HG03442 (cell line): ENCODE measurements around the gene CCDC74B.
"Not testable (repeated sequence)": the region's sequence is repeated elsewhere in the genome, so short reads cannot be mapped to it uniquely, and the experiment has no call there.

Experiments used
- ATAC-seq: cut with Tn5 transposase; IDR thresholded peaks from one replicate; pipeline ENCODE4 v1.9.1; 2021; ENCODE audit warnings: mild to moderate bottlenecking, moderate library complexity; ENCODE audit not compliant: unreplicated experiment

Gene CCDC74B

DNA sequence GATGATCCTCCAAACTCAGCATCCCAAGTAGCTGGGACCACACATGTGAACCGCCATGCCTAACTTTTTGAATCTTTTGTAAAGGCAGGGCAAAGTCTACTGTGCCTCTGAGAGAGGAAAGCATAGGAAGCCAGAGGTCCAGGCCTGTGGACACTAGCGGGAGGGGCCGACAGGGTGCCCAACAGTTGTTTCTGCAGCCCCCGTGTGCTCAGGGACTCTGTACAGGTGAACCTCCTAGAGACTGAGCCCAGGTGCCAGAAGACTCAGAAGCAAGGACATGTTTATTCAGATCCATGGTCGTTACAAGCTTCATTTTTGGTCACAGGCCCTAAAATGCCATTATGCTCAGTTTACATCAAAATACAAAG, 6.2 kb upstream of the CCDC74B start:
- ATAC-seq = not testable (repeated sequence)

DNA sequence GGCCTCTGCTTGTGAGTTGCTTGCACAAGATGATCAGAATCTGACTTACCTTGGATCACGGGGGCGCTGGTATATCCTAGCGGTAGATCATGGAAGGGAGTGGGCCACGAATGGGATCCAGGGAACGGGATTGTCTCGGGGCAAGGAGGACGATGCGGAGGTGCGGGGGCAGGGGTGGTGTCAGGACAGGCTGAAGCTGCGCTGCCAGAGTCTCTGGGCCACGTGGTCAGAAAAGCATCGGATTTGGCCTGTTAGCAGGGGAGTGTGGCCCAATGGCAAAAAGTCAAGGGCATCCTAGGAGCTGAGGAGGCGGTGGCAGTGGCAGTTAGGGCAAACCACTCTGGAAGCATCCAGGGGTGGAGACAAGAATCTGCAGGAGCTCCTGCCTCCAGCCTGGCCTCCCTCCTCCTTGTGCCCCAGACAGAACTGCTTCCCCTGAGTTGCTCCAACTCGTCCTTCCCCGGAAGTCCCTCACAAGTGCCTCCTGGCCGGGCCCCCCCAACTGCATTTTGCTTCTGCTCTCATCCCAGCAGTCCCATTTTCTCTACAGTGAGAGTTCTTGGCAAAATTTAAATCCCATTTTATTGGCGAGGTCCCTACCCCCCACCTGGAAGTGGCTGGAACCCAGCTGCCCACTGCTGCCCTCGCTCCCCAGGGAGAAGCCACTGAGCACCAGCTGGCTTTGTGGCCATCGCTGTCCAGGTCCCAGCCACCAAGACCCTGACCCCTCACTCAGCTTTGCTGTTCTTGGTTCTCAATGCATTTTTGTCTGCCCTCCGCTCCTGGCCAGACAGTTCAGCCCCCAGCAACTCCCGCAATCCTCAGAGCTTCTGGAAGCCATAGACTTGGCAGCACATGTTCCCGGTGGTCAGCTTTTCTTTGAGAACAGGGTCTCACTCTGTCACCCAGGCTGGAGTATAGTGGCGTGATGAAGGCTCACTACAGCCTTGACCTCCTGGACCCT, 5.6 kb upstream of the CCDC74B start:
- no peak for ATAC-seq

DNA sequence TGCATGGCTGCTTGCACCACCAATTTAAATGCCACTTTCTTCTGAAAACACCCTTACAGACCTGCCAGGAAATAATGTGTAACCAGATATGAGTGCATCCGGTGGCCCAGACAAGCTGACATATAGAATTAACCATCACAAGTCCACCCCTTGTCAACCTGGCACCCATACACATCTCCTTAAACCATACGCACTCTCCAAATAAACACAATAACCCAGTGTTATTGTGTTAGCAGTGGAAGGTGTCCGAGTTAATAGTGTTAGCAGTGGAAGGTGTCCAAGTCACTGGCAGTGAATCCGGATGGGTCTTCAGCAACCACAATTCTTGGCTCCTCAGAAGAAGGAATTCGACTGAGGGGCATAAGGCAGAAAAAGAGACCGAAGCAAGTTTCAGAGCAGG, 3.6 kb upstream of the CCDC74B start:
- ATAC-seq = not testable (repeated sequence)

DNA sequence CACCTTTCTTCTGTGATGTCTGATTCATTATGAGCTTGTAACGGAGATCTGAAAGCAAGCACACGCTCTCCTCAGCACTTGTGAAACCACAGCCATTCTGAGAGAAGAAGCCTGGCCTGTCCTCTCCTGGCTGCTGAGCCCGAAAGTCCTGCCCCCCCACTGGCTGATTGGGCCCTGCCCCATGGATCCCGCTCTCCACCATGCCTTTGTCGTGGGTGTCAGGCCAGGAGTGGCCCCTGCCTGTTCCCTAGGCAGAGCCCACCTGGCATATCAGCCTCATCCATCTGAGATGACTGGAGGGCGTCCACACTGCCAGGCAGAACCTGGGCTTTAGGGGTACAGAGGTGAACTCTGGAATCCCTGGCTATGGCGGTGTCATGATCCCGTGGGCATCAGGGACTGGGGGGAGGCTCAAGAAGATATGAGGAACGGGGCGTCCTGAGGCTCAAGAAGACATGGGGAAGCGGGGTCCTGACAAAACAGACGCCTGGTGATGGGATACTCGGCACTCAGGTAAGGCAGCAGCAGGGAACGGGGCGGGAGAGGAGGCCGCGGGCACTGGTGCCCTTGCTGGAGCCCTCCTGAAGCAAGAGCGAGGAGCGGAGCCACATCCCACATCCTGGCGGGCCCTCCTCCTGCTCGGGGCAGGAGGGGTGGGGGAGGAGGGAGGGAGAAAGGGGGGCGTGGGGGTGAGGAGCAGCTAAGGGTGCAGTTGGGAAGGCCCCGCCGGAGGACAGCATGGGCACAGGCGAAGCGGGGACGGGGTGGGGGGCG, 1.5 kb downstream of the CCDC74B start:
- not testable (repeated sequence) for ATAC-seq

DNA sequence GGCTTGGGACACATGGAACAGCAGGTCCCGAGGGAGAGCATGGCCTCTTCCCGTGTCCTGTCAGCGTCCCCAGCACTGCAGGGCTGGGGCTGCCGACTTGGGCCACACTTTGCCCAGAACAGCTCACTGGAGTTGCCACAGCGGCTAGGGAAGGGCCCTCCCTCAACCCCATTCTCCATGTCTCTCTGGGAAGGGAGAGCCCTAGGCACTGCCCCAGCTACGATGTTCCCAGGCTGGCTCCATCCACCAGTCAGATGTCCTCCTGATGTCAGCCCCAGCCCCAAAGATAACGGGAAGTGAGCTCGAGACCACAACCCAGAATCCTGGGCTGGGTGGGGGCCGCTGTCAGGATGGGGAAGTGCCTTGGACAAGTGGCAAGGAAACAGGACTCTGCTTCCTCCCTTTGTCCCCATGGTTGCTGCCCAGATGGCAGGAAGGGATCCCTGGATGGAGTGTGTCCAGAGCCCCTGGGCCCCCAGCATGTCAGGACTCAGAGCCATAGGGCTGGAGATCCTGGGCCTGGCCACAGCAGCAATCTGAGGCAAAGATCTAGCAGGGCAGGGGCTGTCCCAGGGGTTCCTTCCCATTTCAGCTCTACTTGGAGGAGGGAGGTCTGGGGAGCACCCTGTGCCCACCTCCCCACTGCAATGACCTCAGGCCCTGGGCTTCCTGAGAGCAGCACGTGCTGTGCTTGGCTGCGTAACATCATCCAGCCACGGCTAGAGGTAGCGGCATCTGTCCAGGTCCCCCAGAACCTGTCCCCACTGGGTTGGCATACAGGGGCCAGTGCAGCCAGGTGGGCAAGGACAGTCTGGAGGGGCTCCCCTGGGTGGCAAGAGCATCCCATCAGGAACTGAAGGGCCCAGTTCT, 2.3 kb downstream of the CCDC74B start:
- not testable (repeated sequence) for ATAC-seq

DNA sequence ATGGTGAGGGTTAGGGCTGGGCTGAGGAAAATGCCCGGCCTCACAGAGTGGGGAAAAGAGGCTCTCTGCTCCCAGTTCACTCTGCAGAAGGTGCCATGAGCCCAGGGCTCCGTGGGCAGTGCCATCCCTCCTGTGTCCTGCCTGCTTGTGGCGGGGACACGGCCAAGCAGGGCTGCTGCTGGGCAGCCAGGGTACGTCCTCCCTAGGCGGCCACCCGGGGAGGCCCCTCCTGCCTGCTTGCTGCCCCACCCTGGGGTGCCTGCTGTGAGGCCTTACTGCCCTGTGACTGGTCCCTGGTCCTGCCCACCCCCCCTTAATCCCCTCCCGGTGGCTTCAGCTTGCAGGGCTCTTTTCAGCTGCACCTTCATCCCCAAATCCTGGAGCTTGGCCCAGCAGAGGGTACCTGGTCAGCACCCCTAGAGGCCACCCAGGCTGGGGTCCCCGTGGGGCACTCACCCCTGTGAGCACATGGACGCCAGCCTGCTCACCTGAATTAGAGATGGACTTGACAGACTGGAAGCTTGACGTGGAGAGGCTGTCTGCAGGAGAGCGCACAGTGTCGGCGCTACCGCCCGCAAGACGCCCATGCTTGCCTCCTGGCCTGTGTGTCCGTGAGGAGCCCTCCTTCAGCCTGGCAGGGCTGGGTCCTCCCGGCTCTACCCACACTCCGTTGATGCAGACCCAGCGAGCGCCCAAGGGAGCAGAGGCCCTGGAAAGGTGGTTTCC, 3.1 kb downstream of the CCDC74B start:
- ATAC-seq = not testable (repeated sequence)

DNA sequence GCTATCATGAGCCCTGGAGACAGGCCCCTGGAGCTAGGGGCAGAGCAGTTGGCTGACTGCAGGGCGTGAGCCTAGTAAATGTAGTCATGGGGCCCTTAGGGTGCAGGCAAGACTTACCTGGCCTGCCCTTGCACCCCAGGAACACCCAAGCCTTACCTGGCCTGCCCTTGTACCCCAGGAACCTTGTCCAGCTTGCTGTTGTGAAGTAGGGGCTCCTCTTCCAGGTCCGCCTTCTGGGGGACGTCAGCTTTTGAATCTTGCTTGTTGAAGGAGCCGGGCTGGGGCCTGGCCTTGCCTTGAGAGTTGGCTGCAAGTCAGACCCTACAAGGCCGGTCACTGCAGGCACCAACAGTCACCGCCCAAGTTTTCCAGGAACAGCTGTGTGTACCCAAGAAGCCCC, 3.9 kb downstream of the CCDC74B start:
- ATAC-seq = not testable (repeated sequence)

DNA sequence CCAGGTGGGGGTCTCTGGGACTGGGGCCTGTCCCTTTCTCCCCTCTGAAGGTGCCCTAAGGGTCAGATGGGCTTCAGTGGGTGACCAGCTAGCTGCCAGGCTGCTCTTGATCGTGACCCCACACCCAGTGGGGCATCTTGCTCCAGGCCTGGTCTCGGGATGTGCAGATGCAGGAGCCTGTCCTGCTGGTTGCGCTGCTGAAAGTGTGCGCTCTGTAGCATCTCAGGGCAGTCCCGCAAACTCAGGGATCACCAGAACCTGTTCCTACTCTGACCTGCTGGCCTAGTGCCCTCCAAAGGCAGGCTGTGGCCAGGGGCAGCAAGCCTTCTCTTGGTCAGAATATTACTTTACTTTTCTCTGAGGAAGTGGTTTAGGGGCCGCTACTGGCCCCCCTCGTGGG, 4.4 kb downstream of the CCDC74B start:
- not testable (repeated sequence) for ATAC-seq

DNA sequence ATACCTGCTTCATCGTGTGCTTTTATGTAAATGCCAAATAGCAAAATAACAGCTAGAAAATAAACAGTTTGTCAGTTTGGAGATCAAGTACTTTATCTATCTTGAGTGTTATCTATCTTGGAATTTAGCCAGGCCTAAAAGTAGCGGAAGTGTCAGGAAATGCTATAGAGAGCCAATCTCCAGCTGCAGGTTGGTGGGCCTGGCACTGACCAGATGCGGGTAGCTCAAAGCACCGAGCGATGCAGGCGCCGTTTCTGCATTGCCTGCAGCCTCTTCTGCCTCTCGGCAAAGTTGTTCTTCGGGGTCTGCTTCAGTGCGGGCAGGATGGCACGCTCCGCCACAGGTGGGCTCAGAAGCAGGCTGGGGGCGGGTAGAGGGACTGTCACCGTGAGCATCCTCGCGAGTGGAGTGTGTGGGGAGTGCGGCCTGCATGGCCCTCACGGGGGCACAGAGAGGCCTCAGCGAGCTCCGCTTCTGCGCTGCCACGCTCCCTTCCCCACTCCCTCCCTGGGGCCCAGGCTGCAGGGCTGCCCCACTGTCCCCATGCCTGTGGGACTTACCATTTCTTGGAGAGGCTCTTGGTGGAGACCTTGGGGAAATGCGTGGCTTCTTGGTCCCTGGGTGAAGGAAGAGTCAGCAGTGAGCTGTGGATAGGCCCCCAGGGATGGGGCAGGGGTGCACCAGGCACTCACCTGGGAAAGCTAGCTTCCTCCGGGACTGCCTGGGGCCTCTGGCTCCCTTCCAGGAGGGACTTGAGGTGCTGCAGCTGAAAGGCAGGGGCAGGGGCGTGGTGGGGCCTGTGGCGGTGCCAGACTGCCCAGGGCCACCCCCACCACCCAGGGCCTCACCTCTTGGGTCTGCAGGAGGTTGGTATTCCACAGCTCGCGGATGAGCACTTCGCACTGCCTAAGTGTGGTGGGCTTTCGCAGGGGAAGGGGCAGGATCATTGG, 5.3 kb downstream of the CCDC74B start:
- not testable (repeated sequence) for ATAC-seq

DNA sequence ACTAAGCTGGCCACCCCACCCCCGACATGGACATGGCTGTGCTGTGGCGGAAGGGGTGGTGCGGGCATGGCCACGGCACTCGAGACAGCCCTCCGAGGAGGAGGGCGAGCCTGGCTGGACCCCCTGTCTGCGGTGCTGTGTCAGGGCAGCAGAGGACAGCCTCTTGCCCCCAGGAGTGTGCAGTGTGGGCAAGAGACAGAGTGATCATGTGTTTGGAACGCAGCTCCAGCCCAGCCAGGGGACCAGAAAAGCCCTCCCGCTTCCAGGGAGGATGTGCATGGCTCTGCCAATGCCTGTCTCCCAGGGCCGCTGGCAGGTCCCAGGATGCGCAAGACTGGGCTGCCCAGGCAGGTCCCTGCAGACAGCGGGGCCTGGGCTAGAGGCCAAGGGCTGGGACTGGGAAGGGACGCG, 6.1 kb downstream of the CCDC74B start:
- not testable (repeated sequence) for ATAC-seq

DNA sequence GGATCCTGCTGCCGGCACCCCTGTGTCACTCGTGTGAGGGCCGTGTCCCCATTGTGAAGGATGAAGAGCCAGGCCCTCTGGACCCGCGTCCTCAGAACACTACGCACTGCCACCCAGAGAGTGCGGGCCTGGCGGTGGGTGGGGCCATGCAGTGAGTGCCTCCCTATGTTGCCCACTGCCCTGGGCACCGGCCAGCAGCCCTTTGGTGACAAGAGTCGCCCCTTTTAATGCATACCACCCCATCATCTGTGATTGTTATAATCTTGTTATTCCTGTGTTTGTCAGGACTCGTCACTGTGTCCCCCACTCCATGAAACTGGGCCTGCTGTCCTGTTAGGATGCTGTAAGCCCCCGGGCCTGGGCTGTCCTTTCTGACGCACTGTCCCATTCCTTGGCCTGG, 6.6 kb downstream of the CCDC74B start:
- ATAC-seq = not testable (repeated sequence)

DNA sequence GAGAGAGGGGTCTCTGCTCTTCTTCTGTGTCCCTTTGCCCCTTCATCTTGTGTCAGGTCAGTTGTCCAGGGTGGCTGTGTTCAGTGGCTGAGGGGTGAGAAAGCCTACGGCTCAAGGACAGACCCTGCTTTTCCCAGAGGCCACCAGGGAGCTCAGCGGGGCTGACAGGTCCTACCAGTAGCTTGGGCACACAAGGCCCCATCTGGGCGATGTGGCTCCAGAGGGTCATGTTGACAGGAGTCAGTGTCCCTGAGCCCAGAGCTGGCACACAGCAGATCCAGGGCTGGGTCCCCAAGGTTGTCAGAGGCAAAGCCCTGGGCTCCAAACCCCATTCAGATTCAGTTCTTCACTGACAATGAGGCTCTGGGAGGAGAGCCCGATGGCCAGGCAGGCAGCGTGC, 7.8 kb downstream of the CCDC74B start:
- ATAC-seq = not testable (repeated sequence)

DNA sequence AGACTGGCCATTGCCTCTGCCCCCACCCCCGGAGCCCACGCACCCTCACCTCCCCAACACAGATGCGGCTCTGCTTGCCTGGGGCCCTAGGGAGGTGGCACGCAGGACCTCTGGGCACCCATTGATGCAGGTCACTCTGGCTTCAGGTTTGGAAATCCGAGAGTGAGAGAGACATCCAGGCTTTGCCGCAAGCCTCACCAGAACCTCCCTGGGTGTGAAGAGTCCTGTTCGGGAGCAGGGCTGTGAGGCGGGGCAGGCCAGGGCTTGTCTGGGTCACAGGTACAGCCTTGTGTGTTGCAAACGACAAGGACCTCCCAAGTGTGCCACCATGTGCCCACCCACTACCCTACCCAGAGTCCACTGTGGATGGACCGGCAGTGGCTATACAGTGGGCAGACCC, 8.4 kb downstream of the CCDC74B start:
- not testable (repeated sequence) for ATAC-seq

DNA sequence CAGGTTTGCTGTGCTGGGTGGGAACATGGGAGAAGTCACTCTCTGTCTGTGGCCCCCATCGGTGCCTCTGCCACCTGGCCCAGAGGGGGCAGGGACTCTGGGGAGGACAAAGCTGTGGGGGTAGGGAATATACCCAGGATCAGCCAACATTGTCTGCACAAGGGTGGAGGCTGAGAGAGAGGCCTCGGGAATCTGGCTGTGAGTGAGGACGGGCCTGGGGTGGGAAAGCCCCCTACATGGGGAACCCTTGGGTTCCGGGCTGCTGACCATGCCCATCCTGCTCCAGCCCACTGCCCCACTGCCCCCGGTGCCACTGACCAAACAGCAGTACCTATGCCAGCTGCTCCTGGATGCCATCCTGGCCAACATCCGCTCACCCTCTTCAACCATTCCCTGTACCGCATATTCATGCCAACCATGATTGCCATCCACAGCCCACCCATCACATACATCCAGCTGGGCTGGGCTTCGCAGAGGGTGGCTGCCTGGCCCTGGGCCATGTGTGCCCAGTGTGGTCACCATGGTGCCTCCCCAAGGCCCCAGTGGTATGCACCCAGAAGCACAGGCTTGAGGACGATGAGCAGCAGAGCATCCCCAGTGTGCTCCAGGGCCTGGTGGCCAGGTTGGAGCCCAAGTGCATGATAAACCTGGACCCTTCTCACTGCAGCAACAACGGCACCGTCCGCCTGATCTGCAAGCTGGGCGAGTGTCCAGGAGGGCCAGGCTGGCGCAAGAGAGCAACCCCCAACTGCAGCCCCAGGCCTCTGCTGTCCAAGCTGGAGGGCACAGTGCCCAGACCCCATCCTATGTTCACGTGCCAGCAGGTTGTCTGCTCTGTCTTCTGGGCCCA, 9.0 kb downstream of the CCDC74B start:
- no peak for ATAC-seq

DNA sequence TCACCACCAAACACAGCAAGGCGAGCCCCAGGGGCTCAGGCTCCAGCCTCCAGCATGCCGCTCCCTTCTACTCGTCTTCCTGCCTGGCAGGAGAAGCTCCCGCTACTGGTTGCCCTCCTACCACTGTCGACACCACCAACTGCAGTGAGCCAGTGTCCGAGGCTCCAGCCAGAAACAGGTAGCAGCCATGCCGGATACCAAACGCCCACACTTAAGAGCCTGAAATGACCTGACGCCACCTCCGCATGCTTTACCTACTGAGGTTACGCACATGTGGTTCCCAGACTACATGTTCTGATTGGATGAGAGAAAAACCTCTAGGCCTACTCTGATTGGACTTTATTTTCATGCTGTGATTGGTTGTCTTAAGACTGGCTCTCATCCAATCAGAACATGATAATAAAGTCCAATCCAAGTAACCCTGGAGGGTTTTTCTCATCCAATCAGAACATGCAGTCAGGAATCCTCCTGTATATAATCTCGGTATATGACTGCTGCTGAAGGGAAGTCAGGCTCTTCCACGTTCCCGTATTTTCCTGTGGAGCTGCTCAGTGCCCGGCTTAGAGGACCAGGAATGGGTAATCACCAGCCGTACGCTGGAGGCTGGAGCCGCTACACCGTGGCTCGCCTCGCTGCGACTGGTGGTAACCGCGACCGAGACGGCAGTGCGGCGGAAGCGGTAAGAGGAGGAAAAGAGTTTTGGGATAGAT, 15.6 kb downstream of the CCDC74B start, which contains the start of gene POTEF:
Gene POTEF (minus strand): TSS at position 103 of the 710 bp plus-strand sequence. CDS start 8,707 bp downstream, outside the sequence.
- ATAC-seq = not testable (repeated sequence)

DNA sequence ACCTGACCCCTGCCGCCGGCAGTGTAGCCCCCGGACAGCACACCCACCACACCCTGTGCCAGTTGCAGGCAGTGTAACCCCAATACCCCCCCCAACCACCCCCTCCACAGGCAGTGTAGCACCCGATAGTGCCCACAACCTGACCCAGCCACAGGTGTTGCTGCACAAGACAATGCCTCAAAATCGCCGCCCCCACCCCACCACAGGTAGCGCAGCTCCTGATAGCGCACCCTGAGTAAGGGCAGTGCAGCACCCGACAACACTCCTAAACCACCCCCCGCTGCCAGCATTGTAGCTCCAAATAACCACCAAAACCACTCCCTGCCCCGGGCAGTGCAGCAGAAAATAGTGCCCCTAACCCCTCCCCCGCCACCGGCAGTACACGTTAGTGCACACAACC, 16.4 kb downstream of the CCDC74B start:
- ATAC-seq = not testable (repeated sequence)

DNA sequence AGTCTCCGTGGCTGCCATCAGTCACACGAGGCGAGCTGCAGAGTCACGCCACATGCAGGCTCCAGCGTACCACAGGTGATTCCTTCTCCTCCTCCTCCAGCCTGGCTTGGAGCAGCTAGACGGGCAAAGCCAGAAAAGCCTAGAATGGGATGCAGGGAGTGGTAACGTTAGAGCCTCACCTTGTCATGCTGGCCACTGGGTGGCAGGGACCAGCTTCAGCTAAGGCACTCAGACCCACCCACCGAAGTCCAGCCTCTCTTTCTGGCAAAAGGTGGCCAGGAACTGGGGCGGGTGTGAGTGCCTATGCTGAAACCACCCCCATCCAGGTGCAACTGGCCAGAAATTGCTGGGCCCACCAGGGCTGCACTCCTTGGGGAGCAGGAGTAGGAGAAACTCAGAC, 17.2 kb downstream of the CCDC74B start:
- ATAC-seq = not testable (repeated sequence)
